K562 (cell line): Measurements from ENCODE around the gene NUP62CL. TPM values are rescaled to one million over a fixed set of nuclear protein-coding genes. Genes with fewer than 3 reads are reported as not detected.

Experiments
- ATAC-seq: fragments of 200-7000 bp; cut with Tn5 transposase; 3 replicates; pipeline ENCODE4 v1.9.1; 2020; ENCODE audit warnings: moderate library complexity
- BruUV-seq: library from RNA; stranded (reverse); fragments of 400-500 nt; replicated peaks from 2 replicates; lab custom pipeline; 2021; lab: Mats Ljungman, UMichigan
- CTCF ChIA-PET: fragments of 300-600 bp; formaldehyde crosslinking; extraction: SDS; loops from one replicate; lab custom pipeline; 2021; ENCODE audit warnings: low intra/inter-chr PET ratio; lab: Yijun Ruan, JAX
- POLR2A ChIA-PET: fragments of 300-600, 350-650 bp; sonication (Branson Sonifier 250); formaldehyde crosslinking; extraction: SDS; loops from one replicate; lab custom pipeline; 2021; ENCODE audit warnings: antibody characterized with exemption, inconsistent platforms; lab: Yijun Ruan, JAX
- DNase-seq, 4 experiments: peaks; one replicate each; pipeline versions ENCODE4 v3.0.0 to v3.0.0-alpha.2; 2011 to 2018; ENCODE audit warnings: low spot score in 3 of 4, mixed read lengths in 3 of 4; ENCODE audit errors: extremely low read depth in 1 of 4
- FAIRE-seq: peaks from 2 replicates; lab custom pipeline; 2011; peaks lifted over from hg19 to GRCh38; lab: Jason Lieb, UNC
- H2AFZ ChIP-seq: 2 replicates; pipeline ENCODE4 v1.6.0; 2011; ENCODE audit warnings: low read depth, low read length, control low read depth, inconsistent platforms
- H3K27ac ChIP-seq: fragments of 200-600 bp; 3 replicates; pipeline ENCODE4 v1.8.0; 2011; ENCODE audit warnings: low read depth, mild to moderate bottlenecking, control low read depth, inconsistent platforms, low read length, moderate library complexity, mixed read lengths; ENCODE audit errors: extremely low read depth
- H3K27me3 ChIP-seq, 2 experiments: fragments of 300-600 bp in 1 of 2; 2 replicates in 1 of 2; 3 replicates in 1 of 2; pipeline versions ENCODE4 v1.6.0 to v1.8.0; 2011; ENCODE audit warnings: inconsistent platforms in 2 of 2, low read length in 2 of 2, mild to moderate bottlenecking in 1 of 2, mixed read lengths in 1 of 2, moderate library complexity in 1 of 2; ENCODE audit not compliant: control insufficient read depth in 2 of 2, insufficient read depth in 2 of 2
- H3K36me3 ChIP-seq: fragments of 300-600 bp; 3 replicates; pipeline ENCODE4 v1.8.0; 2011; ENCODE audit warnings: mild to moderate bottlenecking, low read length, inconsistent platforms; ENCODE audit not compliant: control insufficient read depth, insufficient read depth
- H3K4me1 ChIP-seq, 2 experiments: fragments of 200-600 bp in 1 of 2; replicated peaks in 1 of 2; 2 replicates in 1 of 2; 3 replicates in 1 of 2; pipeline versions ENCODE4 v1.5.1 to v1.8.0; 2011; ENCODE audit warnings: inconsistent platforms in 2 of 2, low read length in 2 of 2, mild to moderate bottlenecking in 1 of 2, mixed read lengths in 1 of 2, moderate library complexity in 1 of 2; ENCODE audit not compliant: control insufficient read depth in 2 of 2, insufficient read depth in 2 of 2
- H3K4me2 ChIP-seq: 2 replicates; pipeline ENCODE4 v1.6.1; 2011; ENCODE audit warnings: low read length, control low read depth, inconsistent platforms, mixed read lengths; ENCODE audit not compliant: insufficient read depth
- H3K4me3 ChIP-seq: fragments of 200-600 bp; sonication (generic), shearing (Covaris generic); 2 replicates; pipeline ENCODE4 v1.5.1; 2016; ENCODE audit warnings: control low read depth, inconsistent platforms
- H3K79me2 ChIP-seq: fragments of 200-600 bp; 3 replicates; pipeline ENCODE4 v1.8.0; 2011; ENCODE audit warnings: low read length, inconsistent platforms; ENCODE audit not compliant: control insufficient read depth, insufficient read depth
- H3K9ac ChIP-seq, 2 experiments: 2 replicates each; pipeline versions ENCODE4 v1.6.0 to v1.6.1; 2011; ENCODE audit warnings: low read depth in 2 of 2, low read length in 2 of 2, control low read depth in 1 of 2, inconsistent platforms in 1 of 2, mild to moderate bottlenecking in 1 of 2, mixed read lengths in 1 of 2; ENCODE audit not compliant: insufficient read depth in 1 of 2
- H3K9me1 ChIP-seq: one replicate; pipeline ENCODE4 v1.6.0; 2011; ENCODE audit warnings: inconsistent platforms, mild to moderate bottlenecking, low read length, moderate library complexity; ENCODE audit not compliant: control insufficient read depth, insufficient read depth
- H3K9me3 ChIP-seq: replicated peaks from 2 replicates; pipeline ENCODE4 v1.5.1; 2011; ENCODE audit warnings: low read depth, low read length, inconsistent platforms; ENCODE audit not compliant: control insufficient read depth, insufficient read depth
- H4K20me1 ChIP-seq: replicated peaks from 2 replicates; pipeline ENCODE4 v1.6.1; 2011; ENCODE audit warnings: low read length, inconsistent platforms, mixed read lengths; ENCODE audit not compliant: control insufficient read depth, insufficient read depth
- AFF1 ChIP-seq, 2 experiments: fragments of 450-650 bp; IDR thresholded peaks; 2 replicates each; pipeline ENCODE4 v1.6.1; 2018; ENCODE audit warnings: mild to moderate bottlenecking in 2 of 2, low read depth in 1 of 2; ENCODE audit not compliant: partially characterized antibody in 2 of 2
- C11orf30 ChIP-seq: fragments of 450-650 bp; IDR thresholded peaks from 2 replicates; pipeline ENCODE4 v1.6.1; 2016; ENCODE audit warnings: low read depth, mild to moderate bottlenecking
- MAFF ChIP-seq: IDR thresholded peaks from 2 replicates; pipeline ENCODE4 v1.6.1; 2012; ENCODE audit warnings: low read length, improper control_type of control experiment
- MAFG ChIP-seq: fragments of 450-650 bp; conservative IDR thresholded peaks from 2 replicates; pipeline ENCODE4 v1.6.1; 2016; ENCODE audit warnings: missing genetic modification characterization, missing compliant biosample characterization
- MAFK ChIP-seq: IDR thresholded peaks from 2 replicates; pipeline ENCODE4 v1.6.1; 2011; ENCODE audit warnings: low read length, improper control_type of control experiment
- SRSF9 ChIP-seq: fragments of 200-400 bp; formaldehyde crosslinking; IDR thresholded peaks from 2 replicates; pipeline ENCODE4 v1.6.1; 2017; ENCODE audit warnings: low read depth, low read length, borderline replicate concordance
- THAP12 ChIP-seq: fragments of 250-450 bp; sonication (Bioruptor Pico); IDR thresholded peaks from 2 replicates; pipeline ENCODE4 v1.9.0; 2021; ENCODE audit warnings: mild to moderate bottlenecking, inconsistent platforms
- ZNF3 ChIP-seq: fragments of 250-450 bp; sonication (Bioruptor Pico); IDR thresholded peaks from 2 replicates; pipeline ENCODE4 v1.5.0; 2021; ENCODE audit warnings: mild to moderate bottlenecking, moderate library complexity
- ZNF316 ChIP-seq: fragments of 450-650 bp; IDR thresholded peaks from 2 replicates; pipeline ENCODE4 v1.6.1; 2016
- ZNF707 ChIP-seq: fragments of 250-450 bp; sonication (Bioruptor Pico); conservative IDR thresholded peaks from 2 replicates; pipeline ENCODE4 v1.8.0; 2022; ENCODE audit warnings: inconsistent platforms, mild to moderate bottlenecking, moderate library complexity
- ZNF717 ChIP-seq: fragments of 250-450 bp; sonication (Bioruptor Pico); IDR thresholded peaks from 2 replicates; pipeline ENCODE4 v1.5.0; 2021
- ZNF76 ChIP-seq: fragments of 250-450 bp; sonication (Bioruptor Pico); IDR thresholded peaks from 2 replicates; pipeline ENCODE4 v1.4.0; 2020; ENCODE audit warnings: mild to moderate bottlenecking, moderate library complexity, borderline replicate concordance
- WGBS: fragments of 100-300 bp; shearing (Covaris generic); methylation state at CpG from one replicate; pipeline ENCODE4 v1.1.6; 2016; ENCODE audit warnings: low coverage, mixed read lengths; ENCODE audit not compliant: insufficient coverage; ENCODE audit errors: missing lambda C conversion rate; 5-methylcytosine and 5-hydroxymethylcytosine counted together
- in situ Hi-C: fragments of 300-500 bp; cut with MboI; formaldehyde crosslinking; loops from 4 replicates; pipeline ENCODE4 v1.15.0; 2018; ENCODE audit warnings: inconsistent platforms, mixed read lengths
- intact Hi-C: fragments of 100-400 bp; cut with micrococcal nuclease; formaldehyde crosslinking; loops from 2 replicates; pipeline ENCODE4 v1.14.2; 2022
- polyA plus RNA-seq, 8 experiments: library from polyadenylated mRNA; depleted of rRNA in 4 of 8; stranded (reverse) in 5 of 8; unstranded in 3 of 8; fragments of >200 nt; fragmentation: Nextera tagmentation in 2 of 8; fragmentation: Illumina TruSeq in 1 of 8; extraction: Ambion mirVana in 2 of 8; extraction: Trizol in 1 of 8; gene quantifications; 2 replicates each; pipeline versions ENCODE4 v1.2.1 to v1.2.3, GENCODE V29; 2011 to 2014; ENCODE audit warnings: inconsistent platforms in 1 of 8, missing spikeins in 1 of 8
- total RNA-seq, 7 experiments: library from RNA; depleted of rRNA in 6 of 7; stranded (reverse); fragments of >200 nt in 6 of 7; fragmentation: Illumina TruSeq in 2 of 7; extraction: Trizol in 2 of 7; gene quantifications; 2 replicates each; pipeline versions ENCODE4 v1.2.1 to v1.2.3, GENCODE V29; 2011 to 2021; ENCODE audit warnings: low replicate concordance in 1 of 7

The NUP62CL gene
- total and polyA plus RNA-seq, 9 of the 15 experiments (the other 6 are each of a cell fraction or from before 2014, with no cell fraction given): 29.7 to 101 (median 42.7) TPM

GRCh38 chrX:107213477-107213876 lies 7.2 kb upstream of the NUP62CL start (continued):
- no peak for TF ChIP-seq ZNF707
- no peak for TF ChIP-seq ZNF3 (CRISPR knock-in tag)
- no peak for TF ChIP-seq AFF1 (IDR thresholded peaks at IDR 0.05; ENCODE audit: low read depth in 1 of 2, partially characterized antibody in 2 of 2)

- H3K79me2 ChIP-seq: peaks cover 27% of the 10 kb centered on the region
- no peaks in the 10 kb centered on the region for H4K20me1 ChIP-seq
- no peak for FAIRE-seq
- H3K36me3 ChIP-seq: no peaks in the 10 kb centered on the region
- in situ Hi-C loops: no loop called here
- no peaks in the 10 kb centered on the region for H3K27me3 ChIP-seq
- WGBS: 97% methylated on average over 6 of the region's 9 CpGs
- no peak overlapping the region for H3K27ac ChIP-seq
- no peak for DNase-seq
- intact Hi-C loops: loop anchor here (5.0 kb wide), 1 partner anchor 56 kb away; no protein-coding TSS in a partner anchor
- ATAC-seq: no peak
- CTCF ChIA-PET: no interaction called here
- H3K4me3 ChIP-seq: no peak overlapping the region
- POLR2A ChIA-PET: interaction anchor here (0.6 kb wide), 1 partner anchor 21 kb away, joined by 4 read pairs; no protein-coding TSS in a partner anchor
- no TSS peak for BruUV-seq
- H3K9ac ChIP-seq: no peak overlapping the region
- no peak overlapping the region for H2AFZ ChIP-seq
- TF ChIP-seq MAFG (tag) (peak; percentile 65), THAP12 (CRISPR knock-in tag) (no peak), ZNF717 (CRISPR knock-in tag) (no peak), C11orf30 (peak; percentile 76; the same call in 1 of the 2 replicates), SRSF9 (no peak), ZNF76 (no peak), MAFF (peak; percentile 88), MAFK (peak; percentile 94), ZNF316 (peak; percentile 88)
- TF ChIP-seq, all 486 proteins: peak for 5
- Histone ChIP-seq H3K4me2 (no peak overlapping the region), H3K9me1 (no peaks in the 10 kb centered on the region), H3K9me3 (no peaks in the 10 kb centered on the region), H3K4me1 (peaks cover 4 to 9% of the 10 kb centered on the region in 2 experiments; a peak in 4 of 5 replicates)
These were observed 1.7 kb upstream of the NUP62CL start for GRCh38 chrX:107207943-107208342.
